ENCODE measurements around the gene NPTX2. TPM values are rescaled to one million over a fixed set of nuclear protein-coding genes. Genes with fewer than 3 reads are reported as not detected.

NPTX2 gene
- total RNA-seq, 4 donors from 2014 or later, result 2.3 to 4.8 (median 3.6) TPM

DNA sequence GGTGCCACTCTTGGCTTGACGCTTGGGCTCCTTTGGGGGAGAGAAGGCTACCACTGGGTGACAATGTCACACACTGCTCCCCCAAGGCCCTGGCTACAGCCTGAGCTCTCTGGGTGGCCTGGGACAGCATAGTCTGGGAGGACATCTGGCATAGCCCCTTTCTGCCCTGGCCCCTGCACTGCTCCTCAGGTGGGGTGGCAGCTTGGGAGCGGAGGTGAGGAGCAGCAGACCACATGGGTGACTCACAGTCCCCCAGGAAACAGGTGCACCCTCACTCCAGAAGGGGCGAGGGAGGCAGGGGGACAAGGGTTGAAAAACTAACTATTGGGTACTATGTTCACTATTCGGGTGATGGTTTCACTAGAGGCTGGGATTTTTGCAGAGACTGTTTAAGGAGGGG is 45.2 kb downstream of the NPTX2 start:
- no peaks in the 10 kb centered on the region for H3K36me3 ChIP-seq
- no peaks in the 10 kb centered on the region for H3K9me3 ChIP-seq
- no peak overlapping the region for H3K4me3 ChIP-seq (replicated peaks in 1 of 3)
- no peaks in the 10 kb centered on the region for H3K4me1 ChIP-seq
- no peak for DNase-seq
- H3K27ac ChIP-seq, result no peak overlapping the region
- no peaks in the 10 kb centered on the region for H3K27me3 ChIP-seq
- WGBS, 2 donors, result 76 to 91% methylated on average over 4 of the region's 4 CpGs
- TF ChIP-seq, protein P1, sequence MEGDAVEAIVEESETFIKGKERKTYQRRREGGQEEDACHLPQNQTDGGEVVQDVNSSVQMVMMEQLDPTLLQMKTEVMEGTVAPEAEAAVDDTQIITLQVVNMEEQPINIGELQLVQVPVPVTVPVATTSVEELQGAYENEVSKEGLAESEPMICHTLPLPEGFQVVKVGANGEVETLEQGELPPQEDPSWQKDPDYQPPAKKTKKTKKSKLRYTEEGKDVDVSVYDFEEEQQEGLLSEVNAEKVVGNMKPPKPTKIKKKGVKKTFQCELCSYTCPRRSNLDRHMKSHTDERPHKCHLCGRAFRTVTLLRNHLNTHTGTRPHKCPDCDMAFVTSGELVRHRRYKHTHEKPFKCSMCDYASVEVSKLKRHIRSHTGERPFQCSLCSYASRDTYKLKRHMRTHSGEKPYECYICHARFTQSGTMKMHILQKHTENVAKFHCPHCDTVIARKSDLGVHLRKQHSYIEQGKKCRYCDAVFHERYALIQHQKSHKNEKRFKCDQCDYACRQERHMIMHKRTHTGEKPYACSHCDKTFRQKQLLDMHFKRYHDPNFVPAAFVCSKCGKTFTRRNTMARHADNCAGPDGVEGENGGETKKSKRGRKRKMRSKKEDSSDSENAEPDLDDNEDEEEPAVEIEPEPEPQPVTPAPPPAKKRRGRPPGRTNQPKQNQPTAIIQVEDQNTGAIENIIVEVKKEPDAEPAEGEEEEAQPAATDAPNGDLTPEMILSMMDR (IDR thresholded peaks at IDR 0.05), result no peak
- no peak for TF ChIP-seq POLR2A (IDR thresholded peaks at IDR 0.05)
- intact Hi-C loops (cut with DNase I), result no loop called here

DNA sequence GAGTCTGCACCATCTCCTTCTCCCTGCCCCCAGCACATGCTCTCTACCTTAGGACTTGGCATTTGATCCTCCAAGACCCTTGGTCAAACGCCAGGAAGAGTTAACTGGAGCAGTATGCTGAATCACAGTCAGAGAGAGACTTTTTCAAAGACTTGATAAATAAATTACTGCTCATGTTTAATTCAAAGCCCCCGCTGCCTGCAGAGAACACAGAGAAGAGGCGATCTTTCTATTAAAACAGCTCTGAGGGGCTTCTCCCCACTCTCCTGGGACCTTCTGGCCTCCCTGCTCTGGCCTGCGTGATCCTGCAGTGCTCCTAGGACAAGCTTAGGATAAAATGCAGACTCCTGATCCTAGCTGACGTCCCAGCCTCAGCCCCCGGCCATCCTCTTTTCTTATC is 47.8 kb downstream of the NPTX2 start:
- WGBS, 2 donors, result 80 to 82% methylated on average over 6 of the region's 6 CpGs
- intact Hi-C loops (cut with DNase I), result no loop called here
- Histone ChIP-seq H3K4me3 (replicated peaks in 1 of 3) (no peak overlapping the region), H3K9me3 (no peaks in the 10 kb centered on the region), H3K36me3 (no peaks in the 10 kb centered on the region), H3K4me1 (no peaks in the 10 kb centered on the region), H3K27ac (no peak overlapping the region), H3K27me3 (no peaks in the 10 kb centered on the region)
- DNase-seq, result no peak
- TF ChIP-seq, protein P1 (IDR thresholded peaks at IDR 0.05), result no peak
- TF ChIP-seq POLR2A (IDR thresholded peaks at IDR 0.05), result no peak

DNA sequence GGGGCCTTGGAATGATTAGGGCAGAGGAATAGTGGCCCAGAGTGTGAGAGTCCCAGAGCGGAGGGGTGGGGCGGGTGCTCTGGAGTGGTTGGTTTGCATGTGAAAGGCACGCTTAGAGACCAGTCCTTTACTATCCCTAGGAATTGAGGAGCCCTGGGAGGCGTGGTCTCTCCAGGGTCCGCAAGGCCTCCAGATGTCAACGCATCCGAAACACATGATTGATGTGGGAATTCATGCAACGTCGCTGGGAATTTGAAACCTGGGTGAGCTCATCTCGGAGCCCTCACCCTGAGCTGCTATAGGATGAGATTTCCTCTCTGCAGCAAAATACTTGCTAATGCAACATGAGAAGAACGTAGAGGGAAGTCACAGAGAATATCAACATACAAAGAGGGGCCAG is 51.2 kb downstream of the NPTX2 start:
- Histone ChIP-seq H3K4me1 (no peaks in the 10 kb centered on the region), H3K9me3 (no peaks in the 10 kb centered on the region), H3K4me3 (replicated peaks in 1 of 3) (no peak overlapping the region), H3K27ac (no peak overlapping the region), H3K27me3 (no peaks in the 10 kb centered on the region), H3K36me3 (no peaks in the 10 kb centered on the region)
- 21 to 23% methylated on average over 11 of the region's 11 CpGs for WGBS, 2 donors
- TF ChIP-seq, protein P1 (IDR thresholded peaks at IDR 0.05), result no peak
- TF ChIP-seq POLR2A (IDR thresholded peaks at IDR 0.05), result no peak
- intact Hi-C loops (cut with DNase I), result no loop called here
- no peak for DNase-seq

DNA sequence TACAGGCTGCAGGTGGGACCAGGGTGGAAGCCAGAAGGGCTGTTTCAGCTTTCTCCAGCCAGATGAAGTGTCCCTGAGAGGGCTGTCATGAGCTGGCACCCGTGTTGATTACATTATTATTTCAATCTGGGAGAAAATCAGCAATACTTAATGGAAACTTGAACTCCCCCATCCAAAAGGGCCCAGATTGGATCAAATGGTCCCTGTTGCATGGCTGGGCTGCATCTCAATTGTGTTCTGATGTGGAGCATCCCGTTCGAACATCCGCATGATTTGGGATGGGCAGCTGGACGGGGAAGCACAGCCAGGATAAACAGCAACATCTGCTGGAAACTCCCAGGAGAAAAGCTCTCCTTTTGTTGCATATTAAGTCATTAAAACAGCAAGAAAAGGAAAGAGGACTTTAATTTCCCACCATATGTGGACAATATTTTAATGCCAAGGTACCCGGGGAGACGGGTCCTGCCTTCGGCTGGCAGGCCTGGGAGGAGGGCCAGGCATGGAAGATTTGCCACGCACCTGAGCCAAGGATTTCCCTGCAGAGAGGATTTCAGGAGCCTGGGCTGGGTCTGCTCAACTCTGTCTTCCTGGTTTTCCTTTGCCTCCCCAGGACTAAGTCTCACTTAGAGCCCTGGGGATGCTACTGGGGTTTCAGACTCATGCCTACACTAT is 52.4 kb downstream of the NPTX2 start:
- Histone ChIP-seq H3K27ac (no peak overlapping the region), H3K9me3 (no peaks in the 10 kb centered on the region), H3K4me3 (replicated peaks in 1 of 3) (no peak overlapping the region), H3K27me3 (no peaks in the 10 kb centered on the region), H3K36me3 (no peaks in the 10 kb centered on the region), H3K4me1 (no peaks in the 10 kb centered on the region)
- DNase-seq, result no peak
- 69 to 75% methylated on average over 9 of the region's 9 CpGs for WGBS, 2 donors
- TF ChIP-seq, protein P1 (IDR thresholded peaks at IDR 0.05), result no peak
- TF ChIP-seq POLR2A (IDR thresholded peaks at IDR 0.05), result no peak
- intact Hi-C loops (cut with DNase I), result no loop called here

DNA sequence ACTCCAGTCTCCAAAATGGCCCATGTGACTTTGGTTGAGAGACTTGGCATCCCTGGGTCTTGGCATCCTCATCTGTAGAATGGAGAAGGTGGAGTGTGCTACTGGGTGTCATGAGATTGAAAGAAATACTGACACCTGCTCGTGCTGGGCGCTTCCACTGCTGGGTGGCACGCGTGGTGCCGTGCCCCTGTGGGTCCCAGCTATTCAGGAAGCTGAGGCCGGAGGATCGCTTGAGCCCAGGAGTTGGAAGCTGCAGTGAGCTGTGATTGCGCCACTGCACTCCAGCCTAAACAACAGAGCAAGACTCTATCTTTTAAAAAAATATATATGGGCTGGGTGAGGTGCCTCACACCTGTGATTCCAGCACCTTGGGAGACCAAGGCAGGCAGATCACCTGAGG is 53.1 kb downstream of the NPTX2 start:
- no peaks in the 10 kb centered on the region for H3K9me3 ChIP-seq
- 82 to 83% methylated on average over 8 of the region's 8 CpGs for WGBS, 2 donors
- intact Hi-C loops (cut with DNase I), result no loop called here
- no peak overlapping the region for H3K4me3 ChIP-seq (replicated peaks in 1 of 3)
- DNase-seq, result no peak
- no peaks in the 10 kb centered on the region for H3K4me1 ChIP-seq
- H3K36me3 ChIP-seq, result no peaks in the 10 kb centered on the region
- H3K27me3 ChIP-seq, result no peaks in the 10 kb centered on the region
- H3K27ac ChIP-seq, result no peak overlapping the region
- TF ChIP-seq POLR2A (IDR thresholded peaks at IDR 0.05), result no peak
- TF ChIP-seq, protein P1 (IDR thresholded peaks at IDR 0.05), result no peak
